Aorta (tissue), 5 donors: ENCODE results near the gene IQSEC3. TPM values are rescaled to one million over a fixed set of nuclear protein-coding genes. Genes with fewer than 3 reads are reported as not detected.

Experiments used
- ATAC-seq: fragments of 200-7000 bp; cut with Tn5 transposase; one replicate; pipeline ENCODE4 v1.9.1; 2022; ENCODE audit warnings: moderate library complexity; ENCODE audit not compliant: low FRiP score
- DNase-seq, 2 donors: peaks; one replicate each; pipeline ENCODE4 v3.0.0-alpha.2; 2020
- H3K27ac ChIP-seq, 2 donors: one replicate each; pipeline ENCODE4 v1.5.1; 2013; ENCODE audit warnings: low read length in 2 of 2, mild to moderate bottlenecking in 2 of 2, moderate library complexity in 2 of 2, control low read depth in 1 of 2, inconsistent platforms in 1 of 2, low read depth in 1 of 2
- H3K27me3 ChIP-seq, 2 donors: one replicate each; pipeline ENCODE4 v1.6.1; 2013; ENCODE audit warnings: control low read depth in 1 of 2, low read length in 1 of 2, mild to moderate bottlenecking in 1 of 2, moderate library complexity in 1 of 2; ENCODE audit not compliant: insufficient read depth in 2 of 2, control insufficient read depth in 1 of 2
- H3K36me3 ChIP-seq, 2 donors: one replicate each; pipeline ENCODE4 v1.6.1; 2013; ENCODE audit warnings: control low read depth in 1 of 2, low read length in 1 of 2, mild to moderate bottlenecking in 1 of 2; ENCODE audit not compliant: insufficient read depth in 2 of 2, control insufficient read depth in 1 of 2
- H3K4me1 ChIP-seq, 2 donors: one replicate each; pipeline ENCODE4 v1.6.1; 2013; ENCODE audit warnings: low read length in 2 of 2, control low read depth in 1 of 2, mild to moderate bottlenecking in 1 of 2, moderate library complexity in 1 of 2; ENCODE audit not compliant: insufficient read depth in 2 of 2, control insufficient read depth in 1 of 2
- H3K4me3 ChIP-seq, 2 donors: one replicate each; pipeline ENCODE4 v1.5.1; 2013; ENCODE audit warnings: low read length in 2 of 2, control low read depth in 1 of 2, mild to moderate bottlenecking in 1 of 2
- H3K9me3 ChIP-seq: one replicate; pipeline ENCODE4 v1.6.1; 2013; ENCODE audit warnings: mild to moderate bottlenecking, low read length; ENCODE audit not compliant: control insufficient read depth
- WGBS, 2 donors: extraction: QIAGEN DNeasy Blood & Tissue Kit; methylation state at CpG; one replicate each; pipeline ENCODE4 v1.1.7; 2013; 5-methylcytosine and 5-hydroxymethylcytosine counted together
- intact Hi-C, 2 donors: fragments of 100-400 bp; cut with DNase I; formaldehyde crosslinking; loops; one replicate each; pipeline versions ENCODE4 v1.14.2 to v1.15.0; 2022
- polyA plus RNA-seq, 2 donors: library from polyadenylated mRNA; stranded (reverse); fragments of 200-250 nt; gene quantifications; one replicate each; pipeline ENCODE4 v1.2.3, GENCODE V29; 2013
- total RNA-seq, 2 donors: library from RNA; stranded (reverse); fragmentation: NEBNext Ultra II Directional; extraction: Animal tissue kit (Norgen Biotek cat#: 25700); gene quantifications; one replicate each; pipeline ENCODE4 v1.2.1, GENCODE V29; 2021
- donor health status: healthy with polysubstance abuse.
- donor health status: Bipolar disorder and iron deficiency.
- donor health status: DM: no; HTN: no; CAD: no.
- donor health status: DM: no; HTN: no; CAD: no.
- donor health status: DM: yes; HTN: yes; CAD: no.

IQSEC3 gene
- total and polyA plus RNA-seq, 4 donors, result 0.15 to 6.4 (median 3.0) TPM; not detected in 1

DNA sequence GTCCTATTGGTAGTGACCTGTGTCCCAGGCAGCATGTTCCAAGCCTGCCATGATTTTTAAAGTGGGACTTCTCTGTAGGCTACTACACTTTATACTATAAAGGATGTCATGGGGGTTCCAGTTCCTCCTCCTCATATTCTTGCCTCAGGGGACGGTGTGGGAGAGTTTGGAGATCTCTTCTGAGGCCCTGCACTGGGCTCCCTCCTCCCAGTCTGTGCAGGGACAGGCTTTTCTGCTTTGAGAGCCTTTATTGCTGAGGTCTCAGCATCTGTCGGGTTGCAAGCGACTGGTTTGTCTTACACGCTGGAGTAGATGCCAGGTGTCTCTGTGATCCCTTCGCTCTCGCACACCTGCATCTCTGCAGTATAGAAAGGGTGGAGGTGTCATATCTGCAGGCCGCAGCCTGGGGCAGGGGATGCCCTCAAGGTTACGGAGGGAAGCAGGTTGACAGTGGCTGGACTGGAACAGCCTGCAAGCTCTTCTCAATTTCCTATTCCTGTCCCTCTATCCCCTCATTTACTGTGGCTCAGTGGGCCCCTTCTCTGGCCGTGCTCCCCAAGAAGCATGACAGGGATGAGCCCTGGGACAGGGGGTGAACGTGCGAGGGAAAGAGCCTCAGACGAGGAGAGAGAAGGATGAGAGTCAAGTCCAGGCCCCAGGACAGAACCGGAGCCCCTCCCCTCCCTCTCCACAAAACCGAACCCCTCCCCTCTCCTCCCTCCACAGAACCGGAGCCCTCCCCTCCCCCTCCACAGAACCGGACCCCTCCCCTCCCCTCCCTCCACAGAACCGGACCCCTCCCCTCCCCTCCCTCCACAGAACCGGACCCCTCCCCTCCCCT, 96.1 kb downstream of the IQSEC3 start:
- no peaks in the 10 kb centered on the region for H3K36me3 ChIP-seq
- H3K27ac ChIP-seq, result no peak overlapping the region
- intact Hi-C loops, result no loop called here
- 61 to 78% methylated on average over 16 to 18 of the region's 18 CpGs for WGBS, 2 donors
- H3K9me3 ChIP-seq, result no peaks in the 10 kb centered on the region
- no peak for DNase-seq
- no peak for ATAC-seq
- no peaks in the 10 kb centered on the region for H3K27me3 ChIP-seq
- no peak overlapping the region for H3K4me3 ChIP-seq
- no peaks in the 10 kb centered on the region for H3K4me1 ChIP-seq

- ATAC-seq, result no peak
Observed at GRCh38 chr12:163406-163986, 96.9 kb downstream of the IQSEC3 start.

GRCh38 chr12:164207-164606, 97.6 kb downstream of the IQSEC3 start:
- DNase-seq (no peak), ATAC-seq (no peak)
- intact Hi-C loops, result no loop called here
- H3K4me3 ChIP-seq, result no peak overlapping the region
- no peaks in the 10 kb centered on the region for H3K27me3 ChIP-seq
- no peak overlapping the region for H3K27ac ChIP-seq
- H3K36me3 ChIP-seq, result no peaks in the 10 kb centered on the region
- WGBS, 2 donors, result 75 to 83% methylated on average over 7 of the region's 7 CpGs
- H3K4me1 ChIP-seq, result no peaks in the 10 kb centered on the region
- H3K9me3 ChIP-seq, result no peaks in the 10 kb centered on the region

More at GRCh38 chr12:163406-163986, 96.9 kb downstream of the IQSEC3 start:
- 90% methylated on average over 26 of the region's 26 CpGs for WGBS, 2 donors
- H3K27ac ChIP-seq, result no peak overlapping the region
- H3K36me3 ChIP-seq, result no peaks in the 10 kb centered on the region
- H3K9me3 ChIP-seq, result no peaks in the 10 kb centered on the region
- intact Hi-C loops, result no loop called here
- no peaks in the 10 kb centered on the region for H3K4me1 ChIP-seq
- no peaks in the 10 kb centered on the region for H3K27me3 ChIP-seq
- no peak overlapping the region for H3K4me3 ChIP-seq
- no peak for DNase-seq

DNA sequence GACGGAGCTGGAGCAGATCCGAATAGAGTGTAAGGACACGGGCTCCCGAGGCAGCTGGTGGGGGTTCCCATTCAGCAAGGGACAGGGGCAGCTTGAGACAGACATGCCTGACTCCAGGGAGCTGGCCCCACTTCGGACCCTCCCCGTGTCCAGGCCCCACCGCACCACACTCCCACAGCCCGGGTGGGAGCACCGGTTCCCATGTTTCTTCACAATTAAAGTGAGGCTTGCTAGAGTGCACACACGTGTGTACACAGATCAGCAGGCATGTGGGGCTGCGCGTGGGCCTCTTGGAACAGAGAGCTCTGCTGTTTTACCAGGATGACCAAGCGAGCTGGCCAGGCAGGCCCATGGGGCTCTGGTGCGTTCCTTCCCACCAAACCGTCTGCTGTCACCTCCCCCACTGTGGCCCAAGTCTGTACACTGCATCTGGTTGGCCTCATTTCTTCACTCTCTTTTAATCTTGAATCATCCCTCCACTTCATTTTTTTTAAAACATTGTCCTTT, 99.3 kb downstream of the IQSEC3 start:
- Histone ChIP-seq H3K27ac (no peak overlapping the region), H3K4me1 (no peaks in the 10 kb centered on the region), H3K36me3 (no peaks in the 10 kb centered on the region), H3K27me3 (no peaks in the 10 kb centered on the region), H3K4me3 (no peak overlapping the region), H3K9me3 (no peaks in the 10 kb centered on the region)
- 85 to 93% methylated on average over 15 of the region's 15 CpGs for WGBS, 2 donors
- ATAC-seq (no peak), DNase-seq (no peak)
- intact Hi-C loops, result no loop called here

DNA sequence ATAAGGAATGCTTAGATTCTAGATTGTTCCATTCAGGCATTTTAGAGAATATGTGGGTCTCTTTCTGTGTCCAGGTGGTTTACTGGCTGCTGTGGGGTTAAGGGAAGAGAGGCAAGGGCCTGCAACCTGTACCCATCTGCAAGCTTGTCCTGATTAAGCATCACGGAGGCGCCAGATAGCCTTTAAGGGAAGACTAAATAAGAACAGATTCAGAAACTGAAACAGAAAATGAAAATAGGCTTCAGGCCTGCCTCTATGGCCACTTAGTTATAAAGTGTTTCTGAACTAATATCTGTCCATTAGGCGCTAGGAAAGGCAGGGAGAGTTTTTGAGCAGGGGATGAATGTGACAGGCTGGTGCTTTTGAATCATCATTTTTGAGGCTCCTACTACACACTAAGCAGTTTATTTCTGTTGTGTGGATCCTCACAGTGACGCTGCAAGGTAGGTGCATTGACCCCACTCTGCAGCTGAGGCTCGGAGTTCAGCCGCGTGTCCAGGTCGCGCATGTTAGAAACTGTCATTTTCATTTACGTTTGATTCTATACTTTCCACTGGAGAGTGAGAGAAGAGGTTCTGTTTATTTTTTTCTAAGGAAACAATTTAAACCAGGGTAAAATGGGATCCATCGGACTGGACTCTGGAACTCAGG, 100.0 kb downstream of the IQSEC3 start:
- intact Hi-C loops, result no loop called here
- Histone ChIP-seq H3K27me3 (no peaks in the 10 kb centered on the region), H3K4me3 (no peak overlapping the region), H3K36me3 (no peaks in the 10 kb centered on the region), H3K9me3 (no peaks in the 10 kb centered on the region), H3K4me1 (no peaks in the 10 kb centered on the region), H3K27ac (no peak overlapping the region)
- DNase-seq (no peak), ATAC-seq (no peak)
- 86 to 90% methylated on average over 11 of the region's 11 CpGs for WGBS, 2 donors

- Histone ChIP-seq H3K27me3 (no peaks in the 10 kb centered on the region), H3K36me3 (no peaks in the 10 kb centered on the region), H3K27ac (no peak overlapping the region), H3K9me3 (no peaks in the 10 kb centered on the region), H3K4me1 (no peaks in the 10 kb centered on the region), H3K4me3 (no peak overlapping the region)
- intact Hi-C loops, result no loop called here
- ATAC-seq (no peak), DNase-seq (no peak)
- 91 to 92% methylated on average over 12 of the region's 12 CpGs for WGBS, 2 donors
Observed at GRCh38 chr12:167959-168600, 101.5 kb downstream of the IQSEC3 start.

DNA sequence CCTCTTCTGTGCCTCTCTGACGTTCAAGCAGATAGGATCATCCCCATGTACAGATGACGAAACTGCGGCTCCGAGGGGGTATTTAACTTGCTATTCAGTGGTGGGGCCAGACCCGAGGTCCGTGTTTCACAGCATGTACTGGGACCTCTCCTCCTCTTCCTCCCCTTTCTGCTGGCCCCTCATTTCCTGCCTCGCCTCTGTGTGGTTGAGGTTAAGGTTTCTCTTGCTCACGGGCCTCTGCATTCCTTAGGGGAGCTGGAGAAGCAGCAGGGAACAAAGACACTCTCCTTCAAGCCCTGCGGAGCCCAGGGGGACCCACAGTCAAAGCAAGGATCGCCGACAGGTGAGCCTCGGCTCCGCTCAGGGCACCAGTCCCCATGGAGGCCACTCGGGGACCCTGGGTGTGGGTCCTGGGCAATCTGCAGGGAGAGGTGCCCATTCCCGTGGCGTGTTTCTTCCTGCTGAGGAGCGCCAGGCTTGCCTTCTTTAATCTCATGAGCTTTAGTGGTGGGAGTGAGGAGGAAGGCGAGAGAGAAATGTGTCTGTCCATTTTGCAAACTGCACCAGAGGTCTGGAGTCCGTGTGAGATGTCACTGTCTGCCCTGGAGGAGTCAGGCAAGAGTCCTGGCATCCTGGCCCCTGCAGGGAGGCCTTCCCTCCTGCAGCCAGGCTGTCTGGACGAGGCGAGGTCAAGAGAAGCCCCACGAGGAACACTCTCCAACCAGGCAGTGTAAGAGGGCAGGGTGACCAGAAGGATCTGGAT, 102.4 kb downstream of the IQSEC3 start:
- ATAC-seq, result no peak
- H3K4me3 ChIP-seq, result no peak overlapping the region
- H3K27me3 ChIP-seq, result no peaks in the 10 kb centered on the region
- H3K27ac ChIP-seq, result no peak overlapping the region
- no peaks in the 10 kb centered on the region for H3K36me3 ChIP-seq
- H3K9me3 ChIP-seq, result no peaks in the 10 kb centered on the region
- 73 to 77% methylated on average over 22 of the region's 22 CpGs for WGBS, 2 donors
- intact Hi-C loops, result no loop called here
- H3K4me1 ChIP-seq, result no peaks in the 10 kb centered on the region
- no peak for DNase-seq
